Colonic mucosa (tissue), 4 donors: ENCODE results near the gene DNAH9. TPM values are rescaled to one million over a fixed set of nuclear protein-coding genes. Genes with fewer than 3 reads are reported as not detected.

Experiments used
- DNase-seq: peaks from one replicate; pipeline ENCODE4 v3.0.0-alpha.2; 2020
- H3K27ac ChIP-seq: fragments of 200-600 bp; one replicate; pipeline ENCODE4 v1.8.0; 2021
- H3K27me3 ChIP-seq: fragments of 200-600 bp; one replicate; pipeline ENCODE4 v1.8.0; 2021
- H3K36me3 ChIP-seq: fragments of 200-600 bp; one replicate; pipeline ENCODE4 v1.8.0; 2021
- H3K4me1 ChIP-seq: fragments of 200-600 bp; one replicate; pipeline ENCODE4 v1.8.0; 2021; ENCODE audit warnings: mild to moderate bottlenecking
- H3K4me3 ChIP-seq: fragments of 200-600 bp; one replicate; pipeline ENCODE4 v1.8.0; 2021
- H3K9ac ChIP-seq, 2 donors: one replicate each; pipeline ENCODE4 v1.7.0; 2013; ENCODE audit warnings: control low read depth in 2 of 2, low read depth in 2 of 2, low read length in 2 of 2
- H3K9me3 ChIP-seq: fragments of 200-600 bp; one replicate; pipeline ENCODE4 v1.8.0; 2021
- intact Hi-C: fragments of 100-400 bp; cut with DNase I; formaldehyde crosslinking; loops from one replicate; pipeline ENCODE4 v1.14.1; 2022
- total RNA-seq, 2 donors: library from RNA; stranded (reverse); fragmentation: NEBNext Ultra II Directional in 1 of 2; extraction: Animal tissue kit (Norgen Biotek cat#: 25700) in 1 of 2; gene quantifications; one replicate each; pipeline ENCODE4 v1.2.1, GENCODE V29; 2021
- TF ChIP-seq, protein P1 (sequence below): fragments of 200-600 bp; IDR thresholded peaks from one replicate; pipeline ENCODE4 v1.8.0; 2022; ENCODE audit warnings: antibody characterized with exemption, mild to moderate bottlenecking
- donor health status: healthy.
- donor health status: DM: no; HTN: no; CAD: no.
- donor health status: DM: no; HTN: no; CAD: no.

Gene DNAH9
- total RNA-seq, 2 donors from 2014 or later, result 0.40 to 0.69 TPM

DNA sequence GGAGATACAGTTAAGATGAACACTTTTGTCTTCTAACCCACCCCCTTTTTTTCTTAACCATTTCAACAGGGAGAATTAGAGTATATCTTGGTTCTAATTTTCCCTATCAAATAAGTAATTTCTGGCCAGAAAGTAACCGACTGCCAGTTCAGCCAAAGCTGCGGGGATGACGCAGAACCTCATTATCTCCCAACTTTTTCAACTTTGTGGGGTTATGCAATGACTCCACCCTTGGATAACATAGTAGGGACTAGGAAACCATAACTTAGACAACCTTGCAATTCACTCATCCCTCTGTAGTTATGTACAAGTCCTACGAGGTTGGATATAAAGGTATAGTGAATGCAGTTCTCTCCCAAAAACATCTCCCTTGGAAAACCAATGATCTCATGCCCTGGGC lies 215.0 kb downstream of the DNAH9 start:
- TF ChIP-seq, protein P1, sequence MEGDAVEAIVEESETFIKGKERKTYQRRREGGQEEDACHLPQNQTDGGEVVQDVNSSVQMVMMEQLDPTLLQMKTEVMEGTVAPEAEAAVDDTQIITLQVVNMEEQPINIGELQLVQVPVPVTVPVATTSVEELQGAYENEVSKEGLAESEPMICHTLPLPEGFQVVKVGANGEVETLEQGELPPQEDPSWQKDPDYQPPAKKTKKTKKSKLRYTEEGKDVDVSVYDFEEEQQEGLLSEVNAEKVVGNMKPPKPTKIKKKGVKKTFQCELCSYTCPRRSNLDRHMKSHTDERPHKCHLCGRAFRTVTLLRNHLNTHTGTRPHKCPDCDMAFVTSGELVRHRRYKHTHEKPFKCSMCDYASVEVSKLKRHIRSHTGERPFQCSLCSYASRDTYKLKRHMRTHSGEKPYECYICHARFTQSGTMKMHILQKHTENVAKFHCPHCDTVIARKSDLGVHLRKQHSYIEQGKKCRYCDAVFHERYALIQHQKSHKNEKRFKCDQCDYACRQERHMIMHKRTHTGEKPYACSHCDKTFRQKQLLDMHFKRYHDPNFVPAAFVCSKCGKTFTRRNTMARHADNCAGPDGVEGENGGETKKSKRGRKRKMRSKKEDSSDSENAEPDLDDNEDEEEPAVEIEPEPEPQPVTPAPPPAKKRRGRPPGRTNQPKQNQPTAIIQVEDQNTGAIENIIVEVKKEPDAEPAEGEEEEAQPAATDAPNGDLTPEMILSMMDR, result no peak
- no peak for DNase-seq
- Histone ChIP-seq H3K9ac (no peak overlapping the region), H3K4me3 (no peak overlapping the region), H3K4me1 (no peaks in the 10 kb centered on the region), H3K27ac (no peak overlapping the region), H3K9me3 (no peaks in the 10 kb centered on the region), H3K27me3 (no peaks in the 10 kb centered on the region), H3K36me3 (no peaks in the 10 kb centered on the region)
- intact Hi-C loops, result no loop called here

DNA sequence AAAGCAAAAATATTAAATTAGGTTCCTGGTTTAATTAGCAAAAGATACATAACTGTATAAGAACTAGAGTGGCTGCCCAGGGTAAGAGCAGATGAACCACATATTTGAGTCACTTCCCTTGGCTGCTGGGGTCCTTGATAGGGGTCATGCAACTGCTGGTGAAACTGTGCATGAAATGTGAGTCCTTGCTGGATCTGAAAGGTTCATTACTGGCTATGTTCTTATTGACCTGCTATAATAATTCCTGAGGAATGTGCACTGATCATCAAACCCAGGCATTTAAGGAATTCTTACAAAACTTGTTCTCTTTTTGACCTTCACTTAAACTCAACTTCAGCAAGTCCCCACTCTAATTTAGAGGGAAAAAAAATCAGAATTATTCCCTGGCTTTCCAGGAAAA lies 215.6 kb downstream of the DNAH9 start:
- Histone ChIP-seq H3K36me3 (no peaks in the 10 kb centered on the region), H3K9me3 (no peaks in the 10 kb centered on the region), H3K4me3 (no peak overlapping the region), H3K27ac (no peak overlapping the region), H3K4me1 (no peaks in the 10 kb centered on the region), H3K27me3 (no peaks in the 10 kb centered on the region), H3K9ac (no peak overlapping the region)
- intact Hi-C loops, result no loop called here
- no peak for DNase-seq
- TF ChIP-seq, protein P1, result no peak

DNA sequence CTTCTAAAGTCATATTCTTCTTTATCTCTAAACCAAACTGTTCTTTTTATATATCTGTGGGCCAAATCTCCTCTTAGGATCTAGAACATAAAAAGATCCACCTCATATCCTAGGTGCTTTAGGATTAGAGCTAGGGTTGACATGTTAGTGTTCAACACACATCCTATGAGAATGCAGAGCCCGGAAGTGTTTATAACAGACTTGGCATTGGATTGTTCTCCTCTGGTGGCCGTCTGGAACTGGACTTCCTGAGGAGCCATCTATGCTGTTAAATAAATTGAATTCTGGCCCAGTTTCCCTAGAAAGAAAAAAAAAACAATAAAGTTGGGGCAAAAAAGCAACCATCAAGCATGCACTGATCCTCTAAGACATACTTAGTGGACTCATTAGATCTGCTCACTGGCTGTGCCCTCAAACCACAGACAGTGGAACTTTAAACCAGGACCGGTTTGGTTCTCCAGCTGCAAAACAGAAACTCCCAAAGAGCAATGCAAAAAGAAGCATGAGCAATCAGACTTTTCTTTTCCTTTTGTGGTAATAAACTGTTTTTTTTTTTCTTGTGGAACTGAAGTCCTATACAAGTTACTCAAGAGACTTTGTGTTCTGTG lies 216.5 kb downstream of the DNAH9 start:
- Histone ChIP-seq H3K36me3 (no peaks in the 10 kb centered on the region), H3K4me1 (no peaks in the 10 kb centered on the region)

DNA sequence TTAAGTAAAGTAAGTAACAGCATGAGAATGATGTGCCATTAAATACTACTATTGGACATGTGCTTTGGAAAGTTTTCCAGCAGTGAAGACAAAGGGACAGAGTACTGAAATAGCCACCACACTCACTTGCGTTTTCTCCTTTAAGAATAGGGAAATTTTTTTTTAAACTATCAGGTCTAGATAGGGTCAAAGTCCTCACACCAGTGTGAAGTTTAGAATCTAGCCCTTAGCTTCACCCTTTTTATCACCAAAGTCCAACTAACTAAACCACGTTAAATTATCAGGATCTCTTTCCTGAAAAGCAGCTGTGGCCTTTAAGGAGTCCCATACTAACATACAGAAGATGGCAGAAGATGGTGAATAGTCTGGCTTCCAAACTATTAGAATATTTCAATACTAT lies 218.1 kb downstream of the DNAH9 start:
- DNase-seq, result no peak
- Histone ChIP-seq H3K9ac (no peak overlapping the region), H3K4me3 (no peak overlapping the region), H3K27ac (no peak overlapping the region), H3K9me3 (no peaks in the 10 kb centered on the region), H3K4me1 (no peaks in the 10 kb centered on the region), H3K36me3 (no peaks in the 10 kb centered on the region), H3K27me3 (no peaks in the 10 kb centered on the region)
- TF ChIP-seq, protein P1, result no peak
- intact Hi-C loops, result no loop called here

More for the DNA sequence above, 216.5 kb downstream of the DNAH9 start:
- no peak overlapping the region for H3K27ac ChIP-seq
- TF ChIP-seq, protein P1, result no peak
- H3K4me3 ChIP-seq, result no peak overlapping the region
- H3K27me3 ChIP-seq, result no peaks in the 10 kb centered on the region
- intact Hi-C loops, result no loop called here
- no peaks in the 10 kb centered on the region for H3K9me3 ChIP-seq
- no peak overlapping the region for H3K9ac ChIP-seq
- DNase-seq, result no peak

DNA sequence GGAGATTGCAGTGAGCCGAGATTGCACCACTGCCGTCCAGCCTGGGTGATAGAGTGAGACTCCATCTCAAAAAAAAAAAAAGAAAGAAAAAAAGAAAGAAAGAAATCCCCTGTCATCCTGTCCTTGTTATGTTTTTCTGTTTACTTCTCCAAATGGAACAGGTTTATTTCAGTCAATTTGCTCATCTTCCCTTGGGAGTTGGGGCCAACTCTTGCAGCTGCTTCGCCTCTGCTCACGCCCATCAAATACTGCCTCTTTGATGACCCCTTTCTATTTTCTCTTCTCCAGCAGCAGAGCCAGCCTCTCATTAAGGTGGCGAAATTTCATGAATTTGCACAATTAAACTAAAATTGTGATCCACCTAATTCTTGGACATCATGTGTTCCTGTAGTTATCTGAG lies 225.6 kb downstream of the DNAH9 start:
- Histone ChIP-seq H3K27me3 (no peaks in the 10 kb centered on the region), H3K36me3 (no peaks in the 10 kb centered on the region), H3K4me3 (no peak overlapping the region), H3K27ac (no peak overlapping the region), H3K9me3 (no peaks in the 10 kb centered on the region), H3K4me1 (no peaks in the 10 kb centered on the region), H3K9ac (no peak overlapping the region)
- intact Hi-C loops, result no loop called here
- TF ChIP-seq, protein P1, result no peak
- no peak for DNase-seq
